KOPT-K1 (cell line): Measurements from ENCODE around the gene RGL4.

Experiments used
- H3K27ac ChIP-seq: fragments of 200-600 bp; sonication (generic); 2 replicates; pipeline ENCODE4 v1.5.1; 2016; ENCODE audit warnings: antibody characterized with exemption, mild to moderate bottlenecking, low read depth, low read length; ENCODE audit not compliant: poor library complexity, severe bottlenecking
- H3K36me3 ChIP-seq: fragments of 200-600 bp; sonication (generic); 2 replicates; pipeline ENCODE4 v1.5.1; 2017; ENCODE audit warnings: antibody characterized with exemption, mild to moderate bottlenecking, low read length, moderate library complexity; ENCODE audit not compliant: insufficient read depth
- H3K9me3 ChIP-seq: fragments of 200-600 bp; sonication (generic); 2 replicates; pipeline ENCODE4 v1.5.1; 2017; ENCODE audit warnings: antibody characterized with exemption, low read length, mild to moderate bottlenecking; ENCODE audit not compliant: insufficient read depth, poor library complexity, severe bottlenecking

The RGL4 gene

DNA sequence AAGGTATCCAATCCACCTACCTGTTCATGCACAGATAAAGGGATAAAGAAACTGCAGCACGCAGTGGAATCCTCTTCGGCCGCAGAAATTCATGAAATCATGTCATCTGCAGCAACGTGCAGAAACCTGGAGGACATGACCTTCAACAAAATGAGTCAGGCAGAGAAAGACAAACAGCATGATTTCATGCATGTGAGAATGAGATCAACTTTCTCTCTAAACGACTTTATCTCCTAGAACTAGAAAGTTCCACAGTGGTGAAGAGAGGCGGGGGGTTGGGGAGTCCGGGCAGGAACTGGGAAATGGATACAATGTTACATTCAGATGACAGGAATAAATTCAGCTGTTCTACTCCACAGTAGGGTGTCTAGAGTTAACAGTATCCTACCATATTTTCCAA lies 9.9 kb downstream of the RGL4 start:
- H3K27ac ChIP-seq = no peak overlapping the region
- peaks cover 78% of the 10 kb centered on the region for H3K36me3 ChIP-seq
- peaks cover 6% of the 10 kb centered on the region for H3K9me3 ChIP-seq

DNA sequence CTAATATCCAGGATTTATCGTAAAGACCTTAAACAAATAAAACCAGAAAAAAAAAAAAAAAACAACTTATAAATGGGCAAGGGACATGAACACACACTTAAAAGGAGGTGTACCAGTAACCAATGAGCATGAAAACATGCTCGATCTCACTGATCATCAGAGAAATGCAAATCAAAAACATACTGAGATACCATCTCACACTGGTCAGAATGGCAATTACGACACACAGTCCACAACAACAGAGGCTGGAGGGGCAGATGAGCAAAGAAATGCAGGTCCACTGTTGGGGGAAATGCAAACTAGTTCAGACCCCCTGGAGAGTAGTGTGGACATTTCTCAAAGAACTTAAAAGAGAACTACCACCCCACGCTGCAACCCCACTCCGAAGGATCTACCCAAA lies 13.2 kb downstream of the RGL4 start:
- H3K9me3 ChIP-seq = peaks cover 6% of the 10 kb centered on the region
- no peak overlapping the region for H3K27ac ChIP-seq
- peaks cover 100% of the 10 kb centered on the region for H3K36me3 ChIP-seq

DNA sequence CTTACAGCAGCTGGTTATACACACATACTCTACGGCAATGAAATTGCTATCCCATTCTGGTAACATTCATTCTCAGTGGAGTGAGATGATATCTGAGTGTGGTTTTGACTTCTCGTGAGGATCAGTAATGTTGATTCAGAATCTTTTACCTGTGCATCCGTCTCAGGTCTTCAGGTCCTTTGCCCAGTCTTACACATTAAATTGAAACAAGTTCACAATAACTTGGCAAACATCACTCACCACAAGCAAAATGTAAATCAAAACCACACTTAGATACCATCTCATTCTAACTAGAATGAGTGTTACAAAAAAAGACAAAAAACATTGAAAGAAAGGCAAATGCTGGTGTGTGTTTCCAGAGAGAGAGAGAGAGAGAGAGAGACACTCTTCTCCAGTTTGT lies 14.0 kb downstream of the RGL4 start:
- H3K27ac ChIP-seq = peak overlapping the region; percentile 43
- H3K9me3 ChIP-seq = peaks cover 6% of the 10 kb centered on the region
- H3K36me3 ChIP-seq = peaks cover 100% of the 10 kb centered on the region

DNA sequence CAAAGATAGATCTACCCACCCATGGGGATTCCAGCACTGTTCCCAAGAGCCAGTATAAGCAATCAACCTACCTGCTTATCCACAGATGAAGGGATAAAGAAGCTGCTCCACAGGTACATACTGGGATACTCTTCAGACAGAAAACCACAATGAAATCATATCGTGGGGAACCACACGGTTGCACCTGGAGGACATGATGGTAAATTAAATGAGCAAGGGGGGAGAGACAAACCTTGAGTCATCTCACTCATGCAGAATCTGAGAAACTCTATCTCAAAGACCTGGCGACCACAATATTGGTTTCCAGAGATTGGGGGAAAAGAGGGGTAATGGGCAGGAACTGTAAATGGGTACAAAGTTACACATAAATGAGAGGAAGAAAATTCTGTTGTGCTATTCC lies 14.5 kb downstream of the RGL4 start:
- peaks cover 2% of the 10 kb centered on the region for H3K9me3 ChIP-seq
- peaks cover 100% of the 10 kb centered on the region for H3K36me3 ChIP-seq
- H3K27ac ChIP-seq = peak overlapping the region; percentile 43

DNA sequence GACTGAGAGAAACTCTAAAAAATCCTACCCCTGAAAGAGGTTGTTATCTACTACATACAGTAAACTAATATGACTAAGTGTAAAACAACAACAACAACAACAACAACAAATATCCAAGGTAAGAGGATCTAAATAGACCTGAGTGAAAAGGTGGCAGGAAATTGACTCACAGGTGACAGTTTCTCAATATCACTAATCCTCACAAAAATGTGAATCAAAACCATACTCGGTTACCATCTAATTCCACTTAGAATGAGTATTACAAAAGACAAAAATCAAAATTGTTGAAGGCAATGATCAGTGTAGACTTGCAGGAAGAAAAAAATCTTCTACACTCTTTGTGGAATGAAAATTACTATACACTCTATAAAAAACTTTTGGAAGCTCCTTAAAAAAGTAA lies 17.5 kb downstream of the RGL4 start:
- Histone ChIP-seq H3K27ac (no peak overlapping the region), H3K36me3 (peaks cover 98% of the 10 kb centered on the region), H3K9me3 (no peaks in the 10 kb centered on the region)

DNA sequence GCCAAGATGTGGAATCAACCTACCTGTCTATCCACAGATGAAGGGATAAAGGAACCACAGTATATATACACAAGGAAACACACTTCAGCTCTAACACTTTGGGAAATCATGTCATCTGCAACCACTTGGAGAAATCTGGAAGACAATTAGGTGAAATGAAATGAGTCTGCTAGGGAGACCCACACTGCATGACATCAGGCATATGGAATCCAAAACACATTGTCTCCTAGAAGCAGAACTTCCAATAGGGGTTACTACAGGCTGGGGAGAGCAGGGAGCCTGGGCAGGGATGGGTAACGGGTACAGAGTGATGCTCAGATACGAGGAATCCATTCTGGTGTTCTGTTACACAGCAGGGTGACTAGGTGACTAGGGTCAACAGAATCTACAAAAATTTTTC lies 18.3 kb downstream of the RGL4 start:
- Histone ChIP-seq H3K27ac (no peak overlapping the region), H3K9me3 (no peaks in the 10 kb centered on the region), H3K36me3 (peaks cover 98% of the 10 kb centered on the region)

DNA sequence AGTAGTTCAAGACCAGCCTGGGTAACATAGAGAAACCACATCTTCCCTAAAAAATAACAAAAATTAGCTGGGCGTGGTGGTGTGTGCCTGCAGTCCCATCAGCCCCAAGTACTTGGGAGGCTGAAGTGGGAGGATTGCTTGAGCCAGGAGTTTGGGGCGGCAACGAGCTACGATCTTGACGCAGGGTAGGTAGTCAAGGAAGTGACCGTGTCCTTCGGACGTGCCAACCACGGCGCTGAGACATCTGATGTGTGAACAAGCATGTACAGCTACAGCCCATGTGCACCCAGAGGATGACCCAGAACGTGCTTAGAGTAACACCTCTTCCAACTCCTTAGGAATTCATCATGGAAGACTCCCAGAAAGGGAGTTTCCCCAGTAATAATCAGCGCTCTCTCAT lies 21.4 kb downstream of the RGL4 start:
- Histone ChIP-seq H3K9me3 (no peaks in the 10 kb centered on the region), H3K36me3 (peaks cover 79% of the 10 kb centered on the region), H3K27ac (no peak overlapping the region)

DNA sequence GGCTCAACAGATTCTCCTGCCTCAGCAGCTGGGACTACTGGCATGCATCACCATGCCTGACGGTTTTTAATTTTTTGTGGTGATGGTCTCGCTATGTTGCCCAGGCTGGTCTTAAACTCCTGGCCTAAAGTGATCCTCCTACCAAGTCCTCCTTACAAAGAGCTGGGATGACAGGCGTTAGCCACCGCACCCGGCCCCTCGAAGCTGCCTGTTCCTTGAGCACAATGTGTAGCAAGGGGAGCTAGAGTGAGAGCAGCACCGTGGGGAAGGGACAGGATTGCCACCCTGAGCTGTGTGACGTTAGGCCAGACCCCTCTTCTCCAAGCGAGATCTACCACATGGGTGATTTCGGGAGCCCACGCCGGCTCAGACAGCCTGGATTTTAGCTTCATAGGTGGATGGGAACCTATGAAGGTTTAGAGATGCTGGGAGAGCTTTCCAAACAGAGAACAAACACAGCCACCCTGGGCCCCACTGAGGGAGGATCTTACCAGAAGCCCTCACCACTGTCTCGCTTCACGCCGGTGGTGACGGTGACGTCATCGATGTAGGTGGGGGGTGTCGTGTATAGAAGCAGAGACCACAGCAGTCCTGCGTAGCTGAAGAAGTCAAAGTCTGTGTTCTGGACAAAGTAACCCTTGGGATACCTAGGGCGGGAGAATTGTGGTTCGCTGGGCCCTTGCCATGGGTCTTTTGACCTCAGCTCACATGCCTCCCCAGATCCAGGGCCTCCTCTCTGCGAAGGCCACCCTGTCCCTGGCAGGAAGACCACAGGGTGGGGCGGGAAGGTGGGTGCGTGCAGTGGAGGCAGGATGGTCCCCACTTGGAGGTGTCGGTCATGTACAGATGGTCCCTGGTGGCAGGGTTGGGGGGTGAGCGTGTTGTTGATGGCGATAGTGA lies 23.1 kb downstream of the RGL4 start:
- H3K36me3 ChIP-seq = peaks cover 62% of the 10 kb centered on the region
- H3K27ac ChIP-seq = no peak overlapping the region
- H3K9me3 ChIP-seq = no peaks in the 10 kb centered on the region

DNA sequence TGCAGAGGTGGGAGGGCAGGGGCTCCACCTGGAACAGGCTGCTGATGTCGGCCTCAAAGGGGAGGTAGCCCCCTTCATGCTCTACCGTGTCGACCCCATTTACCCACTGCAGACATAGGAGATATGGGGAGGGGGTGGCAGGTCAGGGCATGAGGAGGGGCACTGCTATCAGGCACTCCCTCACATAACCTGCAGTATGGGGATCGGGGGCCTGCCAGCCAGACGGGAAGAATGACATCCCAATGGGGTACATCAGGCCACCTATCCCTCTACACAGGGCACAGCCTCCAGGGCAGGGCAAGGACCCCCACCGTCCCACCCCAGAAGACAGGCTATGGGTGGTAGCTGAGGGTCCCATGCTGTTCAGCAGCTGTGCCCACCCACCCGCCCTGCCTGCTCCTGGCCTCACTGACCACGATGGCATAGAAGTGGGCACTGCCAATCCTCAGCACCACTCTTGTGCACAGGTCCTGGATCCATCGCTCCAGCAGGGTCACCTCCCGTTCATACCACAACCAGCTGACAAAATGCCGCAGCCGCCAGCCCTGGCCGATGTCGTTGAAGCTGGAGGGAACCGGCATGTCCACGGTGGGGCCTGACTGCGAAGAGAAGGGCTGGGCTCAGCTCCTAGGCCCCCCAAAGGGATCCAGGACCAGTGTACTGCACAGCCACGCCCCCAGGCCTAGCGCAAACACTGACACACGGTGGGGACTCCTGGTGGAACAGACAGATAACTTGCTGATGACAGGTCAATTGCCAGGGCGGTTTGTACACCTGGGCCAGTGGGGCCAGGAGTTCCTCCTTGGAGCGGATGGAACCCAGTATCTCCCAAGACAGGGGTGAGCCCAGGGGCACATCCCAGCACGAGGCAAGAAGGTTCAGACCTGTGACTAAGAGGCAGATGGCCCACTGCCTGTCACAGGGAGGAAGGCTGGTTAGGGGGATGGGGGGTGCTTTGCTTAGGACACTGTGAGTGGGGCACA lies 24.1 kb downstream of the RGL4 start:
- peaks cover 53% of the 10 kb centered on the region for H3K36me3 ChIP-seq
- H3K27ac ChIP-seq = no peak overlapping the region
- H3K9me3 ChIP-seq = no peaks in the 10 kb centered on the region

DNA sequence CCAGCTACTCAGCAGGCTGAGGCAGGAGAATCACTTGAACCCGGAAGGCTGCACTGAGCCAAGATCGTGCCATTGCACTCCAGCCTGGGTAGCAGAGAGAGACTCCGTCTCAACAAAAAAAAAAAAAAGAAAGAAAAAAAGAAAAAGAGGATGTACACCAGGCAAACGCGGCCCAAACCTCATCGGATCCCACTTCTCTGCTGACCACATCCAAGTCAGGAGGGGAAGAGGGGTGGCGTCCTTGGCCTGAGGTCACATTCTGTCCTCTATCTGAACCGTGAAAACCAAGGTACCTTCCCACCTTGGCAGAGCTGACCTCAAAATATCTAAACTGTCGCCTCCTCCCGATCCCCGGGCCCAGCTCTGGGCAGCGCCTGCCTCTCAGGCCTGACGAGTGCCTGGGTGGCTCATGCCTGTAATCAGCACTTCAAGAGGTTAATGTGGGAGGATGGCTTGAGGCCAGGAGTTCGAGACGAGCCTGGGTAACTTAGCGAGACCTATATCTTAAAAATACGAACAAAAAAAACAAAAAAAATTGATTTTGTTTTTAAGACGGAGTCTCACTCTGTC lies 25.1 kb downstream of the RGL4 start:
- Histone ChIP-seq H3K9me3 (no peaks in the 10 kb centered on the region), H3K27ac (peak overlapping the region; percentile 83)

DNA sequence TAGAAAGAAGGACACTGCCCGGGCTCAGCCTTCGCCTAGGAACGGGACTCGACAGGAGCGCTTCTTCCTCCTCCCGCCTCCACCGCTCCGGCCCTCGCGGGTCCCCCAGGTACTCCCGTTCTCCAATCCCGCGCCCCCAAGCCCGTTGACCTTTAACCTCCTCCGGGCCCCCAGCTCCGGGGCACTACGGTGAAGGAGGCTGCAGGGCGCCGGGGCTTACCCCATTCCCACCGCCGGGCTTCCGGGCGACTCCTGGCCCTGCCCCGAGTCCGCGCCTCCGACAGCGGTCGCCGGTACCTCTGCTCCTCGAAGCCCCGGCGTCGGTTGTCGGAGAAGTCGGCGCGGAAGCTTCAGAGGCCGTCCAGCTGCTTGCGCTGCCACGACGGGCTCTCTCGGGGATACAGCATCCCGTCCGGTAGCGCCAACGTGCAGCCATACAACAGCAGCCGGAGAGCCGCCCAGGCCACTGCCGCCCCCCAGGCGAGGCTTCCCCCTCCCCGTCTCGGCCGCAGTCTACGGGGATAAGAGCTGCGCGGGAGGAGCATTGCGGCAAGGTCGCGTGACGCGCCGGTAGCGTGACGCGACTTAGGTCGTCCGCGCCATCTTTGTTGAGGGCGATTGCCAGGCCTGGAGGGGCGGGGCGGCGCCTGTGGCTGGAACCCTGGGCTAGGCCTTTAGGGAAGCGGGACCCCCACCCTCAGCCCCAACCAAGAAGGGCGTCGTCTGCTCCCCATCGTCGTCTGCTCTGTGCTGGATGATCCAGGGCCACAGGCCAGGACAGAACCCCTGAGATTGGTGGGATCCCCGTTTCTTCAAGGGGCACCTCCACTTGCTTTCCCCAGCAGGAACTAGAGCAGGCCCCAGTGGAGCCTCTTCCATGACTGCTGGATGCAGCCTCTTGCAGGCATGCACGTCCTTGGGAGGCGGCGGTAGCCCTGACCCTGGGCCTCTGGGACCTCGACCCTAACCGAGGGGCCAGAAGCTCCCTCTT lies 26.3 kb downstream of the RGL4 start:
- Histone ChIP-seq H3K27ac (peak overlapping the region; percentile 83), H3K9me3 (no peaks in the 10 kb centered on the region), H3K36me3 (peaks cover 31% of the 10 kb centered on the region)

More for the DNA sequence above, 25.1 kb downstream of the RGL4 start:
- peaks cover 43% of the 10 kb centered on the region for H3K36me3 ChIP-seq

DNA sequence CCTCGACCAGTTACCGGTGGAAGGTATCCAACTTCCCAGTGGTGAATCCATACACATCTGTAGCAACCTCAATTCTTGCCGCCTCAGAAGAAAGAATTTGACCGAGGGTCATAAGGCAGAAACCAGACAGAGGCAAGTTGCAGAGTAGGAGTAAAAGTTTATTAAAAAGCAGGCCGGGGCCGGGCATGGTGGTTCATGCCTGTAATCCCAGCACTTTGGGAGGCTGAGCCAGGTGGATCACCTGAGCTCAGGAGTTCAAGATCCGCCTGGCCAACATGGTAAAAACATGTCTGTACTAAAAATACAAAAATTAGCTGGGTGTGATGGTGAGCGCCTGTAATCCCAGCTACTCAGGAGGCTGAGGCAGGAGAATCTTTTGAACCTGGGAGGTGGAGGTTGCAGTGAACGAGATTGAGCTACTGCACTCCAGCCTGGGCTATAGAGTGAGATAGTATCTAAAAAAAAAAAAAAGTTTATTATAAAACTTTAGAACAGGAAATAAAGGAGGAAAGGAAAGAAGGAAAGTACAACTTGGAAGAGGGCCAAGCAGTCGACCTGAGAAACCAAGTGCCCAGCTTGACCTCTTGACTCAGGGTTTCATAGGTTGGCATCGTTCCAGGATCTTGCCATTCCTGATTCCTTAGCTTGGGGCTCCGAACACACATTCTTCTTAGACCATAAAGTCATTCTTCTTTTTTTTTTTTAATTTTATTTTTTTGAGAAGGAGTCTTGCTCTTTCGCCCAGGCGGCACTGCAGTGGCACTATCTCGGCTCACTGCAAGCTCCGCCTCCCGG lies 27.8 kb downstream of the RGL4 start:
- peaks cover 18% of the 10 kb centered on the region for H3K36me3 ChIP-seq
- H3K27ac ChIP-seq = no peak overlapping the region
- no peaks in the 10 kb centered on the region for H3K9me3 ChIP-seq

DNA sequence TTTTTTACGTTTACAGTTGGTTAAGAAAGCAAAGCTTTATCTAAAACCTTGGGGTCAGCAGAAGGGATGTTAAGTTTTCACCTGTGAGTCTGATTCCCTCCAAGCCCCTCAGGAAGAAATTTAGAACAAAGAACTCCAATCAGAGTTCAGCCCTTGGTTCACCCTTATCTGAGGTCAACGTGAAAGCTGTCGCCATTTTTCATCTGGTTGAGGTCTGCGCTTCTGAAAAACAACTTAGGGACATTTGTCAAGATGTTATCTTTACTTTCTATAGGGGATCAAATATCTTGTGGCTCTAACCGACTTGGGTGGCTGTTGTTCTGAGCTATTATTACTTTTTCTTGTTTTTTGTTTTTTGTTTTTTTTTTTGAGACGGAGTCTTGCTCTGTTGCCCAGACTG lies 30.0 kb downstream of the RGL4 start:
- no peaks in the 10 kb centered on the region for H3K9me3 ChIP-seq
- H3K36me3 ChIP-seq = no peaks in the 10 kb centered on the region
- no peak overlapping the region for H3K27ac ChIP-seq
